Raji (cell line): ENCODE data around the gene SLC17A8.

ENCODE experiments used
- POLR2A ChIP-seq: IDR thresholded peaks from 2 replicates; pipeline ENCODE4 v1.6.1; 2011; ENCODE audit warnings: low read depth, low read length, control low read depth; ENCODE audit not compliant: insufficient read depth

SLC17A8 gene

GRCh38 chr12:100360450-100360849, 3.6 kb downstream of the SLC17A8 start:
- no peak for TF ChIP-seq POLR2A

- TF ChIP-seq POLR2A, result no peak
Measured at GRCh38 chr12:100364324-100364723, 7.5 kb downstream of the SLC17A8 start.

- TF ChIP-seq POLR2A, result no peak
Measured at GRCh38 chr12:100365411-100365810, 8.5 kb downstream of the SLC17A8 start.

- no peak for TF ChIP-seq POLR2A
Measured at GRCh38 chr12:100368066-100368465, 11.2 kb downstream of the SLC17A8 start.

GRCh38 chr12:100371146-100371545, 14.3 kb downstream of the SLC17A8 start:
- TF ChIP-seq POLR2A, result no peak

GRCh38 chr12:100372853-100373640, 16.2 kb downstream of the SLC17A8 start:
- TF ChIP-seq POLR2A, result no peak

GRCh38 chr12:100375038-100375735, 18.3 kb downstream of the SLC17A8 start:
- no peak for TF ChIP-seq POLR2A

- TF ChIP-seq POLR2A, result no peak
Measured at GRCh38 chr12:100376161-100376560, 19.3 kb downstream of the SLC17A8 start.

GRCh38 chr12:100381379-100381778, 24.5 kb downstream of the SLC17A8 start:
- TF ChIP-seq POLR2A, result no peak

- no peak for TF ChIP-seq POLR2A
Measured at GRCh38 chr12:100382338-100382737, 25.5 kb downstream of the SLC17A8 start.

- no peak for TF ChIP-seq POLR2A
Measured at GRCh38 chr12:100383586-100384558, 27.0 kb downstream of the SLC17A8 start.

GRCh38 chr12:100384559-100384935, 27.7 kb downstream of the SLC17A8 start:
- TF ChIP-seq POLR2A, result no peak

GRCh38 chr12:100388382-100388781, 31.5 kb downstream of the SLC17A8 start:
- TF ChIP-seq POLR2A, result no peak

- no peak for TF ChIP-seq POLR2A
Measured at GRCh38 chr12:100391856-100392255, 35.0 kb downstream of the SLC17A8 start.

- no peak for TF ChIP-seq POLR2A
Measured at GRCh38 chr12:100393200-100393599, 36.3 kb downstream of the SLC17A8 start.
